ENCODE measurements around the gene CDH16.
"Not testable (repeated sequence)": the region's sequence is repeated elsewhere in the genome, so short reads cannot be mapped to it uniquely, and the experiment has no call there.

CDH16 gene

GRCh38 chr16:66898933-66899309, 19.8 kb downstream of the CDH16 start:
- no peaks in the 10 kb centered on the region for H3K36me3 ChIP-seq (ENCODE audit: insufficient read depth, low read length)
- no peaks in the 10 kb centered on the region for H3K9me2 ChIP-seq (ENCODE audit: low read depth, low read length)
- no peaks in the 10 kb centered on the region for H4K20me1 ChIP-seq (ENCODE audit: insufficient read depth, low read length)
- no peaks in the 10 kb centered on the region for H3K9me3 ChIP-seq (ENCODE audit: low read length)
- no peaks in the 10 kb centered on the region for H3K4me1 ChIP-seq (ENCODE audit: insufficient read depth, low read length, severe bottlenecking)
- no peaks in the 10 kb centered on the region for H3F3A ChIP-seq (ENCODE audit: insufficient read depth, low read length)
- peaks cover 3% of the 10 kb centered on the region; the same call in 1 of the 2 replicates for H3K27me3 ChIP-seq (ENCODE audit: insufficient read depth, low read length)
- no peak overlapping the region for H3K27ac ChIP-seq (ENCODE audit: low read depth, low read length, poor library complexity, severe bottlenecking)
- H2AFZ ChIP-seq (ENCODE audit: low read length): no peak overlapping the region
- no peak overlapping the region for H3K4me2 ChIP-seq (ENCODE audit: low read length)
- no peaks in the 10 kb centered on the region for H3K79me2 ChIP-seq (ENCODE audit: insufficient read depth, low read length)
- H3K9ac ChIP-seq (ENCODE audit: low read length): no peak overlapping the region
- TF ChIP-seq CTCF (IDR thresholded peaks at IDR 0.05; ENCODE audit: low read length) (no peak), EZH2 (IDR thresholded peaks at IDR 0.05; ENCODE audit: borderline replicate concordance, low read length) (no peak)
- H3K4me3 ChIP-seq (ENCODE audit: low read depth, low read length, poor library complexity, severe bottlenecking): no peak overlapping the region

- no peaks in the 10 kb centered on the region for H3K36me3 ChIP-seq (ENCODE audit: insufficient read depth, low read length)
- no peaks in the 10 kb centered on the region for H3F3A ChIP-seq (ENCODE audit: insufficient read depth, low read length)
- H2AFZ ChIP-seq (ENCODE audit: low read length): no peak overlapping the region
- H3K27ac ChIP-seq (ENCODE audit: low read depth, low read length, poor library complexity, severe bottlenecking): no peak overlapping the region
- no peak overlapping the region for H3K9ac ChIP-seq (ENCODE audit: low read length)
- TF ChIP-seq CTCF (IDR thresholded peaks at IDR 0.05; ENCODE audit: low read length): no peak
- TF ChIP-seq EZH2 (IDR thresholded peaks at IDR 0.05; ENCODE audit: borderline replicate concordance, low read length): no peak
- H3K9me3 ChIP-seq (ENCODE audit: low read length): no peaks in the 10 kb centered on the region
- H4K20me1 ChIP-seq (ENCODE audit: insufficient read depth, low read length): no peaks in the 10 kb centered on the region
- H3K27me3 ChIP-seq (ENCODE audit: insufficient read depth, low read length): peaks cover 3% of the 10 kb centered on the region; the same call in 1 of the 2 replicates
- H3K4me3 ChIP-seq (ENCODE audit: low read depth, low read length, poor library complexity, severe bottlenecking): no peak overlapping the region
- H3K4me2 ChIP-seq (ENCODE audit: low read length): no peak overlapping the region
- no peaks in the 10 kb centered on the region for H3K79me2 ChIP-seq (ENCODE audit: insufficient read depth, low read length)
- H3K4me1 ChIP-seq (ENCODE audit: insufficient read depth, low read length, severe bottlenecking): no peaks in the 10 kb centered on the region
- no peaks in the 10 kb centered on the region for H3K9me2 ChIP-seq (ENCODE audit: low read depth, low read length)
These were observed 20.5 kb downstream of the CDH16 start for GRCh38 chr16:66898207-66898606.

- not testable (repeated sequence) for H3K4me2 ChIP-seq (ENCODE audit: low read length); H3K9me3 ChIP-seq (ENCODE audit: low read length); H3K4me3 ChIP-seq (ENCODE audit: low read depth, low read length, poor library complexity, severe bottlenecking); H3K79me2 ChIP-seq (ENCODE audit: insufficient read depth, low read length); H4K20me1 ChIP-seq (ENCODE audit: insufficient read depth, low read length); H3K4me1 ChIP-seq (ENCODE audit: insufficient read depth, low read length, severe bottlenecking); H3K27me3 ChIP-seq (ENCODE audit: insufficient read depth, low read length); H3K27ac ChIP-seq (ENCODE audit: low read depth, low read length, poor library complexity, severe bottlenecking); H3F3A ChIP-seq (ENCODE audit: insufficient read depth, low read length); H3K9ac ChIP-seq (ENCODE audit: low read length); H3K9me2 ChIP-seq (ENCODE audit: low read depth, low read length); H3K36me3 ChIP-seq (ENCODE audit: insufficient read depth, low read length); H2AFZ ChIP-seq (ENCODE audit: low read length)
These were observed 22.0 kb downstream of the CDH16 start for GRCh38 chr16:66896682-66897081.

GRCh38 chr16:66895999-66896398, 22.7 kb downstream of the CDH16 start:
- no peaks in the 10 kb centered on the region for H3K79me2 ChIP-seq (ENCODE audit: insufficient read depth, low read length)
- H3K36me3 ChIP-seq (ENCODE audit: insufficient read depth, low read length): no peaks in the 10 kb centered on the region
- H2AFZ ChIP-seq (ENCODE audit: low read length): no peak overlapping the region
- H3K9ac ChIP-seq (ENCODE audit: low read length): no peak overlapping the region; the same call in 1 of the 2 replicates
- no peaks in the 10 kb centered on the region for H3K9me3 ChIP-seq (ENCODE audit: low read length)
- H3F3A ChIP-seq (ENCODE audit: insufficient read depth, low read length): no peaks in the 10 kb centered on the region
- no peaks in the 10 kb centered on the region; the same call in 1 of the 2 replicates for H3K27me3 ChIP-seq (ENCODE audit: insufficient read depth, low read length)
- no peak overlapping the region for H3K27ac ChIP-seq (ENCODE audit: low read depth, low read length, poor library complexity, severe bottlenecking)
- no peak overlapping the region for H3K4me3 ChIP-seq (ENCODE audit: low read depth, low read length, poor library complexity, severe bottlenecking)
- no peaks in the 10 kb centered on the region for H3K4me1 ChIP-seq (ENCODE audit: insufficient read depth, low read length, severe bottlenecking)
- no peaks in the 10 kb centered on the region for H3K9me2 ChIP-seq (ENCODE audit: low read depth, low read length)
- H3K4me2 ChIP-seq (ENCODE audit: low read length): no peak overlapping the region
- no peaks in the 10 kb centered on the region for H4K20me1 ChIP-seq (ENCODE audit: insufficient read depth, low read length)
- TF ChIP-seq EZH2 (IDR thresholded peaks at IDR 0.05; ENCODE audit: borderline replicate concordance, low read length): no peak
- no peak for TF ChIP-seq CTCF (IDR thresholded peaks at IDR 0.05; ENCODE audit: low read length)

Data from OCI-LY1 (cell line).